HG03469 (cell line): ENCODE measurements around the gene PDE4D.
"Not testable (repeated sequence)": the region's sequence is repeated elsewhere in the genome, so short reads cannot be mapped to it uniquely, and the experiment has no call there.

Experiments used
- ATAC-seq: cut with Tn5 transposase; IDR thresholded peaks from one replicate; pipeline ENCODE4 v1.9.1; 2021; ENCODE audit warnings: mild to moderate bottlenecking, moderate library complexity, moderate number of reproducible peaks; ENCODE audit not compliant: unreplicated experiment

Gene PDE4D

GRCh38 chr5:59588922-59589321 lies 304.6 kb downstream of the PDE4D start:
- no peak for ATAC-seq

GRCh38 chr5:59587489-59588337 lies 305.8 kb downstream of the PDE4D start:
- ATAC-seq = no peak

GRCh38 chr5:59586841-59587240 lies 306.7 kb downstream of the PDE4D start:
- ATAC-seq = no peak

- no peak for ATAC-seq
Observed at GRCh38 chr5:59584858-59585846, 308.4 kb downstream of the PDE4D start.

GRCh38 chr5:59583810-59584562 lies 309.5 kb downstream of the PDE4D start:
- ATAC-seq = no peak

- no peak for ATAC-seq
Observed at GRCh38 chr5:59583151-59583809, 310.2 kb downstream of the PDE4D start.

- ATAC-seq = no peak
Observed at GRCh38 chr5:59582746-59583145, 310.8 kb downstream of the PDE4D start.

- ATAC-seq = no peak
Observed at GRCh38 chr5:59579824-59580167, 313.7 kb downstream of the PDE4D start.

GRCh38 chr5:59579101-59579823 lies 314.3 kb downstream of the PDE4D start:
- no peak for ATAC-seq

- ATAC-seq = no peak
Observed at GRCh38 chr5:59577485-59577884, 316.0 kb downstream of the PDE4D start.

GRCh38 chr5:59575648-59576445 lies 317.7 kb downstream of the PDE4D start:
- no peak for ATAC-seq

- ATAC-seq = not testable (repeated sequence)
Observed at GRCh38 chr5:59573509-59573908, 320.0 kb downstream of the PDE4D start.

GRCh38 chr5:59571067-59571466 lies 322.5 kb downstream of the PDE4D start:
- ATAC-seq = no peak

- no peak for ATAC-seq
Observed at GRCh38 chr5:59569608-59570334, 323.8 kb downstream of the PDE4D start.

GRCh38 chr5:59569158-59569557 lies 324.4 kb downstream of the PDE4D start:
- no peak for ATAC-seq

- no peak for ATAC-seq
Observed at GRCh38 chr5:59568161-59568560, 325.4 kb downstream of the PDE4D start.

GRCh38 chr5:59565551-59565950 lies 328.0 kb downstream of the PDE4D start:
- ATAC-seq = no peak

- no peak for ATAC-seq
Observed at GRCh38 chr5:59564895-59565294, 328.6 kb downstream of the PDE4D start.
